Measurements from ENCODE around the gene EPG5.
A peak's percentile ranks its signal among the peaks of the same experiment; 100 is the strongest.

The EPG5 gene

GRCh38 chr18:45998244-45998643 lies 31.1 kb upstream of the EPG5 start:
- no CpG with 5 or more reads among the region's 3 CpGs for WGBS, 2 donors (ENCODE audit: extremely low coverage in 2 of 2, insufficient read length in 2 of 2, insufficient replicate concordance in 1 of 2)
- no peak overlapping the region for H3K4me2 ChIP-seq (ENCODE audit: insufficient read depth, low read length, poor library complexity, severe bottlenecking)
- H2AFZ ChIP-seq (ENCODE audit: low read length): no peak overlapping the region
- H3K18ac ChIP-seq (ENCODE audit: low read length): no peak overlapping the region
- H3K27ac ChIP-seq (replicated peaks; ENCODE audit: low read length): no peak overlapping the region
- H3K4me3 ChIP-seq (ENCODE audit: low read length in 2 of 2): no peak overlapping the region
- H3K36me3 ChIP-seq (replicated peaks in 1 of 2; ENCODE audit: control insufficient read depth in 2 of 2, insufficient read depth in 2 of 2, low read length in 2 of 2): no peaks in the 10 kb centered on the region
- H3K9me3 ChIP-seq (replicated peaks in 1 of 2; ENCODE audit: control insufficient read depth in 2 of 2, insufficient read depth in 1 of 2, low read depth in 1 of 2, low read length in 2 of 2): peaks cover 2 to 11% of the 10 kb centered on the region in 2 donors
- no peak overlapping the region for H2BK5ac ChIP-seq (ENCODE audit: low read length)
- H3K14ac ChIP-seq (ENCODE audit: low read length): no peak overlapping the region
- DNase-seq (ENCODE audit: low spot score): no peak
- H3K79me1 ChIP-seq (ENCODE audit: low read depth, low read length): no peaks in the 10 kb centered on the region
- peaks cover 0 to 2% (median 0%) of the 10 kb centered on the region in 3 experiments for H3K27me3 ChIP-seq (ENCODE audit: control insufficient read depth in 3 of 3, insufficient read depth in 3 of 3, low read depth in 1 of 3, low read length in 3 of 3)
- H2AK5ac ChIP-seq (ENCODE audit: low read depth, low read length): no peak overlapping the region
- H4K8ac ChIP-seq (ENCODE audit: low read depth, low read length): no peak overlapping the region
- no peak overlapping the region for H2BK120ac ChIP-seq (ENCODE audit: low read depth, low read length)
- H3K23ac ChIP-seq (ENCODE audit: low read depth, low read length, poor library complexity): no peak overlapping the region
- H4K91ac ChIP-seq (ENCODE audit: low read depth, low read length, poor library complexity): no peak overlapping the region
- peaks cover 0 to 1% of the 10 kb centered on the region in 2 donors for H3K4me1 ChIP-seq (ENCODE audit: control insufficient read depth in 2 of 2, insufficient read depth in 1 of 2, low read depth in 1 of 2, low read length in 2 of 2)
- no peak overlapping the region for H2BK15ac ChIP-seq (ENCODE audit: low read length)
- H3K9ac ChIP-seq (ENCODE audit: low read depth, low read length, poor library complexity): no peak overlapping the region
- no peak overlapping the region for H3K4ac ChIP-seq (ENCODE audit: low read length)
- H2BK12ac ChIP-seq (ENCODE audit: low read length): no peak overlapping the region

- peak overlapping the region; percentile 41 for H2BK12ac ChIP-seq (ENCODE audit: low read length)
- H3K9ac ChIP-seq (ENCODE audit: low read depth, low read length, poor library complexity): no peak overlapping the region
- H3K4ac ChIP-seq (ENCODE audit: low read length): no peak overlapping the region
- H3K4me3 ChIP-seq (ENCODE audit: low read length in 2 of 2): no peak overlapping the region
- H3K27ac ChIP-seq (replicated peaks; ENCODE audit: low read length): no peak overlapping the region
- no peak overlapping the region for H3K23ac ChIP-seq (ENCODE audit: low read depth, low read length, poor library complexity)
- H2BK5ac ChIP-seq (ENCODE audit: low read length): no peak overlapping the region
- no peak overlapping the region for H2AFZ ChIP-seq (ENCODE audit: low read length)
- H3K79me1 ChIP-seq (ENCODE audit: low read depth, low read length): no peaks in the 10 kb centered on the region
- H3K4me1 ChIP-seq (ENCODE audit: control insufficient read depth in 2 of 2, insufficient read depth in 1 of 2, low read depth in 1 of 2, low read length in 2 of 2): peaks cover 0 to 1% of the 10 kb centered on the region in 2 donors
- no peak overlapping the region for H2BK15ac ChIP-seq (ENCODE audit: low read length)
- H3K18ac ChIP-seq (ENCODE audit: low read length): no peak overlapping the region
- no CpG with 5 or more reads among the region's 8 CpGs for WGBS, 2 donors (ENCODE audit: extremely low coverage in 2 of 2, insufficient read length in 2 of 2, insufficient replicate concordance in 1 of 2)
- H3K36me3 ChIP-seq (replicated peaks in 1 of 2; ENCODE audit: control insufficient read depth in 2 of 2, insufficient read depth in 2 of 2, low read length in 2 of 2): no peaks in the 10 kb centered on the region
- H4K91ac ChIP-seq (ENCODE audit: low read depth, low read length, poor library complexity): no peak overlapping the region
- H3K4me2 ChIP-seq (ENCODE audit: insufficient read depth, low read length, poor library complexity, severe bottlenecking): no peak overlapping the region
- no peak for DNase-seq (ENCODE audit: low spot score)
- H3K14ac ChIP-seq (ENCODE audit: low read length): no peak overlapping the region
- H4K8ac ChIP-seq (ENCODE audit: low read depth, low read length): no peak overlapping the region
- no peak overlapping the region for H2BK120ac ChIP-seq (ENCODE audit: low read depth, low read length)
- H3K27me3 ChIP-seq (ENCODE audit: control insufficient read depth in 3 of 3, insufficient read depth in 3 of 3, low read depth in 1 of 3, low read length in 3 of 3): no peaks in the 10 kb centered on the region
- peaks cover 0 to 6% of the 10 kb centered on the region in 2 donors for H3K9me3 ChIP-seq (replicated peaks in 1 of 2; ENCODE audit: control insufficient read depth in 2 of 2, insufficient read depth in 1 of 2, low read depth in 1 of 2, low read length in 2 of 2)
- H2AK5ac ChIP-seq (ENCODE audit: low read depth, low read length): no peak overlapping the region
Measured at GRCh38 chr18:45997700-45998151, 30.6 kb upstream of the EPG5 start.

- Histone ChIP-seq H2AK5ac (ENCODE audit: low read depth, low read length) (no peak overlapping the region), H3K79me1 (ENCODE audit: low read depth, low read length) (no peaks in the 10 kb centered on the region), H2BK15ac (ENCODE audit: low read length) (no peak overlapping the region), H4K8ac (ENCODE audit: low read depth, low read length) (no peak overlapping the region), H3K4me3 (ENCODE audit: low read length in 2 of 2) (no peak overlapping the region), H2BK120ac (ENCODE audit: low read depth, low read length) (no peak overlapping the region), H3K9me3 (replicated peaks in 1 of 2; ENCODE audit: control insufficient read depth in 2 of 2, insufficient read depth in 1 of 2, low read depth in 1 of 2, low read length in 2 of 2) (no peaks in the 10 kb centered on the region), H2BK5ac (ENCODE audit: low read length) (no peak overlapping the region), H2BK12ac (ENCODE audit: low read length) (no peak overlapping the region), H3K27ac (replicated peaks; ENCODE audit: low read length) (no peak overlapping the region), H3K23ac (ENCODE audit: low read depth, low read length, poor library complexity) (no peak overlapping the region), H3K36me3 (replicated peaks in 1 of 2; ENCODE audit: control insufficient read depth in 2 of 2, insufficient read depth in 2 of 2, low read length in 2 of 2) (no peaks in the 10 kb centered on the region), H3K4me2 (ENCODE audit: insufficient read depth, low read length, poor library complexity, severe bottlenecking) (no peak overlapping the region), H3K14ac (ENCODE audit: low read length) (no peak overlapping the region), H3K4me1 (ENCODE audit: control insufficient read depth in 2 of 2, insufficient read depth in 1 of 2, low read depth in 1 of 2, low read length in 2 of 2) (peaks cover 0 to 1% of the 10 kb centered on the region in 2 donors), H2AFZ (ENCODE audit: low read length) (no peak overlapping the region), H3K9ac (ENCODE audit: low read depth, low read length, poor library complexity) (no peak overlapping the region), H3K27me3 (ENCODE audit: control insufficient read depth in 3 of 3, insufficient read depth in 3 of 3, low read depth in 1 of 3, low read length in 3 of 3) (no peaks in the 10 kb centered on the region), H4K91ac (ENCODE audit: low read depth, low read length, poor library complexity) (no peak overlapping the region), H3K4ac (ENCODE audit: low read length) (no peak overlapping the region), H3K18ac (ENCODE audit: low read length) (no peak overlapping the region)
- WGBS, 2 donors (ENCODE audit: extremely low coverage in 2 of 2, insufficient read length in 2 of 2, insufficient replicate concordance in 1 of 2): 100% methylated on average over 2 of the region's 3 CpGs; no CpG with 5 or more reads in 1 of the 2 donors
- DNase-seq (ENCODE audit: low spot score): no peak
Measured at GRCh38 chr18:45995461-45995860, 28.3 kb upstream of the EPG5 start.

- no peak overlapping the region for H3K18ac ChIP-seq (ENCODE audit: low read length)
- H3K23ac ChIP-seq (ENCODE audit: low read depth, low read length, poor library complexity): no peak overlapping the region
- H4K91ac ChIP-seq (ENCODE audit: low read depth, low read length, poor library complexity): no peak overlapping the region
- WGBS, 2 donors (ENCODE audit: extremely low coverage in 2 of 2, insufficient read length in 2 of 2, insufficient replicate concordance in 1 of 2): no CpG with 5 or more reads among the region's 4 CpGs
- no peaks in the 10 kb centered on the region for H3K36me3 ChIP-seq (replicated peaks in 1 of 2; ENCODE audit: control insufficient read depth in 2 of 2, insufficient read depth in 2 of 2, low read length in 2 of 2)
- H3K27ac ChIP-seq (replicated peaks; ENCODE audit: low read length): no peak overlapping the region
- no peak overlapping the region for H4K8ac ChIP-seq (ENCODE audit: low read depth, low read length)
- H3K4me1 ChIP-seq (ENCODE audit: control insufficient read depth in 2 of 2, insufficient read depth in 1 of 2, low read depth in 1 of 2, low read length in 2 of 2): peaks cover 0 to 1% of the 10 kb centered on the region in 2 donors
- peaks cover 0 to 10% of the 10 kb centered on the region in 2 donors for H3K9me3 ChIP-seq (replicated peaks in 1 of 2; ENCODE audit: control insufficient read depth in 2 of 2, insufficient read depth in 1 of 2, low read depth in 1 of 2, low read length in 2 of 2)
- H3K4me2 ChIP-seq (ENCODE audit: insufficient read depth, low read length, poor library complexity, severe bottlenecking): no peak overlapping the region
- H3K4me3 ChIP-seq (ENCODE audit: low read length in 2 of 2): no peak overlapping the region
- no peak overlapping the region for H3K9ac ChIP-seq (ENCODE audit: low read depth, low read length, poor library complexity)
- H3K14ac ChIP-seq (ENCODE audit: low read length): no peak overlapping the region
- H2BK12ac ChIP-seq (ENCODE audit: low read length): no peak overlapping the region
- no peak overlapping the region for H2BK15ac ChIP-seq (ENCODE audit: low read length)
- no peak overlapping the region for H2BK5ac ChIP-seq (ENCODE audit: low read length)
- H2BK120ac ChIP-seq (ENCODE audit: low read depth, low read length): no peak overlapping the region
- no peak overlapping the region for H2AFZ ChIP-seq (ENCODE audit: low read length)
- H3K27me3 ChIP-seq (ENCODE audit: control insufficient read depth in 3 of 3, insufficient read depth in 3 of 3, low read depth in 1 of 3, low read length in 3 of 3): no peaks in the 10 kb centered on the region
- H2AK5ac ChIP-seq (ENCODE audit: low read depth, low read length): no peak overlapping the region
- DNase-seq (ENCODE audit: low spot score): no peak
- H3K79me1 ChIP-seq (ENCODE audit: low read depth, low read length): no peaks in the 10 kb centered on the region
- H3K4ac ChIP-seq (ENCODE audit: low read length): no peak overlapping the region
Measured at GRCh38 chr18:45993438-45993837, 26.3 kb upstream of the EPG5 start.
